22Rv1 (cell line): ENCODE results near the gene KLHL30.

Experiments
- H3K27ac ChIP-seq: fragments of 450-650 bp; 2 replicates; pipeline ENCODE4 v1.5.1; 2017
- ZFX ChIP-seq: fragments of 450-650 bp; IDR thresholded peaks from 2 replicates; pipeline ENCODE4 v1.6.1; 2017; ENCODE audit warnings: antibody characterized with exemption, borderline replicate concordance
- TF ChIP-seq, protein P1 (sequence below): fragments of 450-650 bp; IDR thresholded peaks from 2 replicates; pipeline ENCODE4 v1.5.1; 2017; ENCODE audit warnings: mild to moderate bottlenecking

Gene KLHL30

GRCh38 chr2:238123218-238123971, 15.1 kb upstream of the KLHL30 start:
- H3K27ac ChIP-seq: no peak overlapping the region
- TF ChIP-seq ZFX: no peak
- TF ChIP-seq, protein P1, sequence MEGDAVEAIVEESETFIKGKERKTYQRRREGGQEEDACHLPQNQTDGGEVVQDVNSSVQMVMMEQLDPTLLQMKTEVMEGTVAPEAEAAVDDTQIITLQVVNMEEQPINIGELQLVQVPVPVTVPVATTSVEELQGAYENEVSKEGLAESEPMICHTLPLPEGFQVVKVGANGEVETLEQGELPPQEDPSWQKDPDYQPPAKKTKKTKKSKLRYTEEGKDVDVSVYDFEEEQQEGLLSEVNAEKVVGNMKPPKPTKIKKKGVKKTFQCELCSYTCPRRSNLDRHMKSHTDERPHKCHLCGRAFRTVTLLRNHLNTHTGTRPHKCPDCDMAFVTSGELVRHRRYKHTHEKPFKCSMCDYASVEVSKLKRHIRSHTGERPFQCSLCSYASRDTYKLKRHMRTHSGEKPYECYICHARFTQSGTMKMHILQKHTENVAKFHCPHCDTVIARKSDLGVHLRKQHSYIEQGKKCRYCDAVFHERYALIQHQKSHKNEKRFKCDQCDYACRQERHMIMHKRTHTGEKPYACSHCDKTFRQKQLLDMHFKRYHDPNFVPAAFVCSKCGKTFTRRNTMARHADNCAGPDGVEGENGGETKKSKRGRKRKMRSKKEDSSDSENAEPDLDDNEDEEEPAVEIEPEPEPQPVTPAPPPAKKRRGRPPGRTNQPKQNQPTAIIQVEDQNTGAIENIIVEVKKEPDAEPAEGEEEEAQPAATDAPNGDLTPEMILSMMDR: no peak

DNA sequence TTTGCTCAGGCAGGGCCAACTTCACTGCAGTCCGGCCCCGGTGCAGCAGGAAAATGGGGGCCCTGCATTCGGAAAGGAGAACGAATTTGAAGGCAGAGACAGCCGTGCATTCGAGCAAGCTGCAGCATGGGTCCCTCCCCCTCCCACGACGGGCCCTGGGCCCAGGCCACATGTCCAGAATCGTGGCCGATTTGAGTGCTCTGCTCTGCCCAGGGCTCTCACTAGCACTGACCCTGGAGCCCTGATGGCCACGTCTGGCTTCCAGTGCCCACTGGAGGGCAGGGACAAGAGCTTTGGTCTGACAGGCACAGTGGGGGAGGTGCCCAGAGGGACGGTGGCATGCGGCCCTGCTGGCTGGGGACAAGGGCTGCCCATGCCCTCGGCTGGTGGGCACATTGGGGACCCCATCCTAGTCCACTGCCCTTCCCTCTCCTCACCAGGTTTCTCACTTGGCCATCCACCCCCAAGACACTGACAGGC, 14.4 kb upstream of the KLHL30 start:
- no peak overlapping the region for H3K27ac ChIP-seq
- no peak for TF ChIP-seq ZFX
- TF ChIP-seq, protein P1: no peak

DNA sequence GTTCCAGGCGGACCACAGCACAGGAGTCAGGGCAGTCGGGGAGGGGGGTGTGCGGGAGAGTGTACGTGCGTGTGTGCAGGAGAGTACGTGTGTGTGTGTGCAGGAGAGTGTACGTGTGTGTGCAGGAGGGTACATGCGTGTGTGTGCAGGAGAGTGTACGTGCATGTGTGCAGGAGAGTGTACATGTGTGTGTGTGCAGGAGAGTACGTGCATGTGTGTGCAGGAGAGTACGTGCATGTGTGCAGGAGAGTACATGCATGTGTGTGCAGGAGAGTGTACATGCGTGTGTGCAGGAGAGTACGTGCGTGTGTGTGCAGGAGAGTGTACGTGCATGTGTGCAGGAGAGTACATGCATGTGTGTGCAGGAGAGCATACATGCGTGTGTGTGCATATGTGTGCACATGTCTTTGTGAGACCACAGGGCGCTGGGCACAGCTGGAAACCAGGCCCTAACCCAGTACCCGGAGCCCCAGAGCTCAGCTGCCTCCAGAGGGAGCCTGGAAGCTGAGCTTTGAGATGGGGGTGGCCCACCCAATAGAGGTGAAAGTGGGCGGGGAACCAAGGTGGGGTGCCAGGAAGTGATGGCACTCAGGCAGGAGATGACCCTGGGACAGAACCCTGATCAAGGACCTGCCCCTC, 13.9 kb upstream of the KLHL30 start:
- TF ChIP-seq ZFX: no peak
- TF ChIP-seq, protein P1: no peak
- no peak overlapping the region for H3K27ac ChIP-seq

- TF ChIP-seq ZFX: no peak
- TF ChIP-seq, protein P1: no peak
These were observed 13.2 kb upstream of the KLHL30 start for GRCh38 chr2:238125127-238125885.

DNA sequence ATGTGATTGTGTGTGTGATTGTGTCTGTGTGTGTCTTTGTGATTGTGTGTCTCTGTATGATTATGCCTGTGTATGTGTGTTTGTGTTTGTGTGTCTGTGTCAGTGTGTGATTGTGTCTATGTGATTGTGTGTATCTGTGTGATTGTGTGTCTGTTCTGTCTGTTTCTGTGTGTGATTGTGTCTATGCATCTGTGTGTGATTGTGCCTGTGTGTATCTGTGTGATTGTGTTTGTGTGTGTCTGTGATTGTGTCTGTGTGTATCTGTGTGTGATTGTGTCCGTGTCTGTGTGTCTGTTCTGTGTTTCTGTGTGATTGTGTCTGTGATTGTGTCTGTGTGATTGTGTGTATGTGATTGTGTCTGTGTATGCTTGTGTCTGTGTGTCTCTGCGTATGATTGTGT, 12.1 kb upstream of the KLHL30 start:
- no peak for TF ChIP-seq ZFX
- TF ChIP-seq, protein P1: no peak
- no peak overlapping the region for H3K27ac ChIP-seq

More at GRCh38 chr2:238125127-238125885, 13.2 kb upstream of the KLHL30 start:
- H3K27ac ChIP-seq: no peak overlapping the region

DNA sequence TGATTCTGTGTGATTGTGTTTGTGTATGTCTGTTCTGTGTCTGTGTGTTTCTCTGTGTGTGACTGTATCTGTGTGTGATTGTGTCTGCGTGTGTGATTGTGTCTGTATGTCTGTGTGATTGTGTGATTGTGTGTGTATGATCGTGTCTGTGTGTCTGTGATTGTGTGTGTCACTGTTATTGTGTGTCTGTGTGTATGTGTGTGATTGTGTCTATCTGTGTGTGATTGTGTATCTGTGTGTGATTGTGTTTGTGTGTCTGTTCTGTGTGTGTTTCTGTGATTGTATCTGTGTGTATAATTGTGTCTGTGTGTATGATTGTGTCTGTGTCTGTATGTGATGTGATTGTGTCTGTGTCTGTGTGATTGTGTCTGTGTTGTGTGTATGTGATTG, 11.7 kb upstream of the KLHL30 start:
- no peak overlapping the region for H3K27ac ChIP-seq
- TF ChIP-seq, protein P1: no peak
- no peak for TF ChIP-seq ZFX
